GM12892 (cell line): ENCODE results near the gene WT1. TPM values are rescaled to one million over a fixed set of nuclear protein-coding genes. Genes with fewer than 3 reads are reported as not detected.
"Not testable (repeated sequence)": the region's sequence is repeated elsewhere in the genome, so short reads cannot be mapped to it uniquely, and the experiment has no call there.

Experiments
- DNase-seq: peaks from one replicate; pipeline ENCODE4 v3.0.0; 2011; ENCODE audit not compliant: insufficient read length
- FAIRE-seq: peaks from 2 replicates; lab custom pipeline; 2011; peaks lifted over from hg19 to GRCh38; lab: Jason Lieb, UNC
- POLR2A ChIP-seq: IDR thresholded peaks from 2 replicates; pipeline ENCODE4 v1.6.1; 2011; ENCODE audit warnings: low read depth, low read length, control low read depth
- POLR2AphosphoS5 ChIP-seq: IDR thresholded peaks from 2 replicates; pipeline ENCODE4 v1.6.1; 2011; ENCODE audit warnings: low read depth, low read length, control low read depth
- TAF1 ChIP-seq: IDR thresholded peaks from 2 replicates; pipeline ENCODE4 v1.6.1; 2011; ENCODE audit warnings: low read depth, mild to moderate bottlenecking, control low read depth, low read length, borderline replicate concordance
- polyA plus RNA-seq: library from polyadenylated mRNA; unstranded; fragments of >200 nt; gene quantifications from one replicate; pipeline ENCODE4 v1.2.1, GENCODE V29; 2012; ENCODE audit warnings: missing spikeins, inconsistent platforms; ENCODE audit not compliant: missing spikeins

WT1 gene
- 0.21 TPM for polyA plus RNA-seq

DNA sequence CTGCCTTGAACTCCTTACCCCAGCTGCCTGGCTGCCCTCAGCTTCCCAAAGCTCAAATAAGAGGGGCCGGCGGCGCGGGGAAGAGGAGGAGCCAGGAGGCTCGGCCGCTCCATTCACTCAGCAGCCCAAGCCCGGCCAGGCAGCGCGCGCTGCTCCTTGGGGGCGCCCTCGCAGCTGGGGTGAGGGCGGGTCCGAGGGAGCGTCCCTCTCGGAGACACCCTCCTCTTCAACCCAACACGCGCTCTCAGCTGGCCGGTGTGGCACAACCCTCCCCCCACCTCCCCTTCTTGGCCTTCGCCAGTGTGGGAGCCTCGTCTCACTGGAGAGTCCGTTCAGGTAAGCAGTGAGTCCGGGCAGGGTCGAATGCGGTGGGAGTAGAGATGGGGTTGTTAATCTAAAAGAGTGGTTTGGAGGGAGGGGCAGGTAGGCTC is at the start of gene WT1:
Gene WT1 (minus strand): TSS at position 29 of the 431 bp plus-strand sequence.
- FAIRE-seq (no peak), DNase-seq (no peak)
- TF ChIP-seq POLR2A (no peak), TAF1 (no peak), POLR2AphosphoS5 (no peak)

DNA sequence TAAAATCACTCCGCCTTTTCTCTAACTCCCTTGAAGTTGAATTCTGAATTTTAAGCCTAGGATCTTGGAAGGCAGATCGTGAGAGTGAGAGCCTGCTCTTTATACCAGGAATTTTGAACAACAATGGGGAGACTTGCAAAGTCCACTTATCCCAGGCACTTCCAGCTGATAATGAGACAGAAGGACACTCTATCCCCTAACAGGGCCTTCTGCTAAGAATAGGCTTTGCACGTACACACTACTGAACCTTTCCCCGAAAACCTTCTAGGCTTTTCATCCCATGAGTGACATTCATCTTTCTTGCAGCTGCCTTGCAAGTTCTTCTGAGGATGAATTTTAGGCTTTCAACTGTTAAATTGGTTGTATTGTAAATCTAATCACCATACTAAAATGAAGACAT is 44.0 kb upstream of the WT1 start:
- DNase-seq (no peak), FAIRE-seq (peak; percentile 33)
- TF ChIP-seq POLR2A (no peak), POLR2AphosphoS5 (no peak), TAF1 (no peak)

DNA sequence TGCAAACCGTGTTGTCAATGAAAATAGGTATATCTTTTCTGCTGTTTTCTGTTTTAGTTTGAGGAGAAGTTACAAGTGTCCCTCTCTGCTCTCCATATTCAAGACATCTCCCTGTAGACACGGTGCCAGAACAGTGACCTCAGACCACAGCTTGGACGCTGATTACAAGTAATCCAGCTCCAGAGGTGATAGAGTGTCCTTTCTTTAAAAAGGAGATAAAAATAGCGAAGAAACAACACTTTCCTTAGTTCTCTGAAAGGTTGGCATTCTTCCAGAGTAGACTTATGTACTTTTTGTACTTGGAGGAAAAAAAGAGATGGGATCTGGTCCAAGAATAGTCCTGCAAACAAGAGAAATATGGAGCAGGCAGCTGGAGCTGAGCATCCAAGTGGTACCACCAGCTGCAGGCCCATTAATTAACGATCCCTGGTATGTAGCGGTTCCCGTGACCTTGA is 43.0 kb upstream of the WT1 start:
- TF ChIP-seq POLR2AphosphoS5, result no peak
- TF ChIP-seq POLR2A, result no peak
- TF ChIP-seq TAF1, result no peak
- FAIRE-seq (no peak), DNase-seq (no peak)

DNA sequence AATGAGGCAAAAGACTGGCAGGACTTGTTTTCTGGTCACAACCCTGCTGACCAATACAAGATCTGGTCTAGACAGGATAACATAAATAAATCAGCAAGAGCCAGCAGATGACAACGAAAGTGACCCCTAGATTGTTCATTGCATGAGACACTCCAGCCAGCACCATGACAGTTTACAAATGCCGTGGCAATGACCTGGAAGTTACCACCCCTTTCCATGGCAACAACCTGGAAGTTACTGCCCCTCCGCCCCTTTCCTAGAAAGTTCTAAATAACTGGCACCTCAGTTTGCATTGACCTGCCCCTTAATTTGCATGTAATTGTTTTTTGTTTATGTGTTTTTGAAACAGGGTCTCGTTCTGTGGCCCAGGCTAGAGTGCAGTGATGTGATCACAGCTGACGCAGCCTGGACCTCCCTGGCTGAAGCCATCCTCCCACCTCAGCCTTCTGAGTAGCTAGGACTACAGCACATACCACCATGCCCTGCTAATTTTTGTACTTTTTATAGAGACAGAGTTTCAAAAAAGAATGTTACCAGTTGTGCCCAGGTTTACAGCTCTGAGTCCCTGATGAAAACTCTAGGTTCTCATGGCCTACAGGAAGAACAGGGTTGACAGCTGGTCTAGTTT is 38.1 kb upstream of the WT1 start:
- DNase-seq (no peak), FAIRE-seq (no peak)
- TF ChIP-seq POLR2A (no peak), TAF1 (no peak), POLR2AphosphoS5 (no peak)

DNA sequence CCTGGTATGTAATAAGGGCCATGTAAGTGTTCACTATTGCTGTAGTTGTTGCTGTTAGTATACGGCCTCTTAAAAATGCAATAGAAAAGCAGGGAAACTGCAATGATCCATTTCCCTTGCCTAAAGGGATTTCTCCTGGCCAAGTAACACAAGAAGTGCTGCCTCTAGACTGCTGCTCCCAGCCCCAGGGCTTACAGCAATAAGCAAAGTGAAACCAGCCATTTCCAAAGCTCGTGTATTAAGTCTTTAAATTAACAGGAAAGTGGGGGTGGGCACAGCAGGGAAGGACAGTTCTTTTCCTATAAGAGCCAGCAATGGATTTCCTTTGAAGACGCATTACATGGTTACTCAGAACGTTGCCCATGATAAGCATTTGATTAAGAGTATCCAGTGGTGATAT is 36.9 kb upstream of the WT1 start:
- no peak for DNase-seq
- FAIRE-seq, result no peak
- TF ChIP-seq TAF1 (no peak), POLR2A (no peak), POLR2AphosphoS5 (no peak)

DNA sequence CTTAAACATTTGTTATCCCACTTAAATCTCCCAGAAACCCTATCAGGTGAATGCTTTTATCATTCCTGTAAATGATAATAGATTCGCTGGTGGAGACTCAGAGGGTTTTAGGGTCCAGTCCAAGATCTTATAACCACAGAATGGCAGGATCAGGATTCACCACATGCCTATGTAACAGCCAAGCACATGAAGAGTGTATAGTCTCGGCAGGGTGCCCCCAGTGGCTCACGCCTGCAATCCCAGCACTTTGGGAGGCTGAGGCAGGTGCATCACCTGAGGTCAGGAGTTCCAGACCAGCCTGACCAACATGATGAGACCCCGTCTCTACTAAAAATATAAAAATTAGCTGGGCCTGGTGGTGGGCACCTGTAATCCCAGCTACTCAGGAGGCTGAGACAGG is 36.2 kb upstream of the WT1 start:
- not testable (repeated sequence) for DNase-seq, FAIRE-seq

DNA sequence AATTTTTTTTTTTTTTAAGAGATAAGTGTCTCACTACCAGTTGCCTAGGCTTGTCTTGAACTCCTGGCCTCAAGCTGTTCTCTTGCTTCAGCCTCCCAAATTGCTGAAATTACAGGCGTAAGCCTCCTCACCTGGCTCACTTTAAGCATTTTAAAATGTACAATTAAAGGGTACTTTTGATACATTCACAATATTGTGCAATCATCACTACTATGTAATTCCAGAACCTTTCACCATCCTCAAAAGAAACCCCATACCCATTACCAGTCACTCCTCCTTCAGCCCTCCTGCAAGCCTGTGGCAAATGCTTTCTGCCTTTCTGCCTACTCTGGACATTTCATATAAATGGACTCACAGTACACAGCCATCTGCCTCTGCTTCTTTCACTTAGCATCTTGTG is 34.5 kb upstream of the WT1 start:
- TF ChIP-seq TAF1 (no peak), POLR2AphosphoS5 (no peak), POLR2A (no peak)
- DNase-seq (no peak), FAIRE-seq (no peak)

GRCh38 chr11:32466279-32466915 is 31.1 kb upstream of the WT1 start:
- TF ChIP-seq POLR2A (no peak), TAF1 (no peak), POLR2AphosphoS5 (no peak)
- DNase-seq, result no peak
- no peak for FAIRE-seq

DNA sequence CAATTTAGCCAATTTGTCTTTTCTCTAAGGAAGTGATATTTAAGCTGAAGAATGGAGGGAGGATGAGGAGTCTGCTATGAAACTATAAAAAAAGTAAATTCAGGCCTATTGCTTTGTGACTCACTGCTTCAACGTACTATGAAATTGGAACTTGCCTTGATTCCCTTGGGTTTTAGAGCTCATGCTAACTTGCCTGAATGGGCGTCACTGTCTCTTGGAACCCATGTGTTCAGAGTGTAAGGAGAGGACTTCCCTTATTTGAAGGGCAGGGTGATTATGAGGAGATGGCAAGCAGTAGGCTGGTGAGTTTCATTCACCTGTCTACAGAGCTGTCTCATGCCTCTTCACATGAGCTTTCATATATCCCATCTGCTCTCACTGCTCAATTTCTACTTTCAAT is 28.7 kb upstream of the WT1 start:
- DNase-seq (no peak), FAIRE-seq (no peak)

DNA sequence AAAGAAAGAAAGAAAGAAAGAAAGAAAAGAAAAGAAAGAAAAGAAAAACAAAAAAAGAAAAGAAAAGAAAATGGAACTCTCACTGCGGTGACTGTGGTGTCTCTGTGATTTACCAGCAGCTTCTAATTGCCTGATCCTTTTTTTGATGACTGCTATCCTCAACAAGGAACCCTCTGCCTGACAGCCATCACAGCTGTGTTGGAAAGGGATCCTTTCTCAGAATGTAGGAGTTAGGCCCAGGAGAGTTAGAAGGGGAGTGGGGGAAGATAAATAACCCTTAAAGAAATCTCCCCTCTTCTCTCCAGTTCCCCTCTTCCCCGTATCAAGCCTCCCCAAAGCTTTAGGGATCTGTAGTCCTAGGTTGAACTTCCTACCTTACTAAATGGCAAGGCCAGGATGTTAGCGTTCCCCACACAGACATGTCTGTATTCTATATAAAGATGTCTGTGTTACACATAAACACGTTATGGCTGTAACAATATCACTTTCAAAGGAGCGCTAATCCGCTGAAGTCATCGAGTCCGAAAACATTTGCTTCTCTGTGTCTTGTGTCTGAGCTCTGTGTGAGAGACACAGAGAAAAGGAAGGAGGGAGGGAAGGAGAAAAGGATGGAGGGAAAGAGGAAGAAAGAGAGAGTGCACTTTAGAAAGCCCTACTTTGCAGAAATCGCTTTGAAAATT is 26.8 kb upstream of the WT1 start:
- TF ChIP-seq POLR2AphosphoS5 (no peak), POLR2A (no peak), TAF1 (no peak)
- no peak for FAIRE-seq
- DNase-seq, result no peak

More for the DNA sequence above, 28.7 kb upstream of the WT1 start:
- TF ChIP-seq POLR2AphosphoS5 (no peak), TAF1 (no peak), POLR2A (no peak)

DNA sequence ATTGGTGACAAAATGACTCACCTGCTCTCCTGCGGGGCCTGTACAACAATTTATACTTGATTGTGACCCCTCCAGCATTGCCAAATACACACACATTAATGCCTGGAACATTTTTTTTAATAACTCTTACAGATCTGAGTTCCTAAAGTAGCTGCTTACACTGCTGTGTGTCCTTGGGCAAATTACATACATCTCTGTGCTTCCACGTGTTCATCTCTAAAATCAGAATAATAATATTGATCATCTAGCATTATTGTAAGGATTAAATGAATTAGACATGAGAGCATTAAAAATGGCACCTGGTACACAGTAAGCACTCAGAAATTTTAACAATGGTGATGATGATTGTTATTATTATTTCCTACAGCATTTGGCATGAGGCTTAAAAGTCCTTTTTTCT is 21.5 kb upstream of the WT1 start:
- DNase-seq (no peak), FAIRE-seq (no peak)
- TF ChIP-seq POLR2AphosphoS5, result no peak
- no peak for TF ChIP-seq TAF1
- no peak for TF ChIP-seq POLR2A
